Stomach smooth muscle (tissue), 2 donors: ENCODE results near the gene PUM2.
"Not testable (repeated sequence)": the region's sequence is repeated elsewhere in the genome, so short reads cannot be mapped to it uniquely, and the experiment has no call there.

ENCODE experiments used
- H3K27ac ChIP-seq: one replicate; pipeline ENCODE4 v1.7.0; 2013; ENCODE audit warnings: mild to moderate bottlenecking, low read length, inconsistent platforms
- H3K27me3 ChIP-seq, 2 donors: one replicate each; pipeline ENCODE4 v1.7.0; 2013; ENCODE audit warnings: low read length in 2 of 2; ENCODE audit not compliant: insufficient read depth in 2 of 2, control insufficient read depth in 1 of 2
- H3K36me3 ChIP-seq, 2 donors: one replicate each; pipeline ENCODE4 v1.7.0; 2013; ENCODE audit warnings: low read length in 2 of 2; ENCODE audit not compliant: control insufficient read depth in 2 of 2, insufficient read depth in 2 of 2
- H3K4me1 ChIP-seq: one replicate; pipeline ENCODE4 v1.7.0; 2013; ENCODE audit warnings: low read length; ENCODE audit not compliant: control insufficient read depth, insufficient read depth
- H3K4me3 ChIP-seq, 2 donors: one replicate each; pipeline ENCODE4 v1.7.0; 2013; ENCODE audit warnings: low read length in 2 of 2
- H3K9ac ChIP-seq, 2 donors: one replicate each; pipeline ENCODE4 v1.7.0; 2013; ENCODE audit warnings: low read length in 2 of 2, mild to moderate bottlenecking in 1 of 2
- H3K9me3 ChIP-seq, 2 donors: one replicate each; pipeline ENCODE4 v1.7.0; 2013; ENCODE audit warnings: low read length in 2 of 2; ENCODE audit not compliant: control insufficient read depth in 2 of 2
- donor health status: healthy.
- donor health status: Pancreatic carcinoma.

PUM2 gene

GRCh38 chr2:20288642-20289340 is 61.9 kb downstream of the PUM2 start:
- no peak overlapping the region for H3K27ac ChIP-seq
- H3K27me3 ChIP-seq: no peaks in the 10 kb centered on the region
- peaks cover 2 to 27% of the 10 kb centered on the region in 2 donors for H3K36me3 ChIP-seq
- no peaks in the 10 kb centered on the region for H3K9me3 ChIP-seq
- no peaks in the 10 kb centered on the region for H3K4me1 ChIP-seq
- H3K4me3 ChIP-seq: no peak overlapping the region
- no peak overlapping the region for H3K9ac ChIP-seq

GRCh38 chr2:20282916-20283592 is 67.6 kb downstream of the PUM2 start:
- no peaks in the 10 kb centered on the region for H3K9me3 ChIP-seq
- H3K27ac ChIP-seq: no peak overlapping the region
- no peak overlapping the region for H3K4me3 ChIP-seq
- no peak overlapping the region for H3K9ac ChIP-seq
- peaks cover 7% of the 10 kb centered on the region for H3K4me1 ChIP-seq
- peaks cover 12 to 14% of the 10 kb centered on the region in 2 donors for H3K36me3 ChIP-seq
- H3K27me3 ChIP-seq: no peaks in the 10 kb centered on the region

- no peak overlapping the region for H3K27ac ChIP-seq
- peaks cover 12 to 17% of the 10 kb centered on the region in 2 donors for H3K36me3 ChIP-seq
- H3K27me3 ChIP-seq: no peaks in the 10 kb centered on the region
- H3K4me1 ChIP-seq: peaks cover 7% of the 10 kb centered on the region
- H3K9me3 ChIP-seq: no peaks in the 10 kb centered on the region
- no peak overlapping the region for H3K4me3 ChIP-seq
- H3K9ac ChIP-seq: no peak overlapping the region
Measured at GRCh38 chr2:20281876-20282275, 68.8 kb downstream of the PUM2 start.

GRCh38 chr2:20273042-20273441 is 77.6 kb downstream of the PUM2 start:
- Histone ChIP-seq H3K27ac (no peak overlapping the region), H3K36me3 (peaks cover 0 to 5% of the 10 kb centered on the region in 2 donors), H3K9ac (no peak overlapping the region), H3K27me3 (no peaks in the 10 kb centered on the region), H3K4me3 (no peak overlapping the region), H3K4me1 (no peaks in the 10 kb centered on the region), H3K9me3 (no peaks in the 10 kb centered on the region)

- H3K36me3 ChIP-seq, H3K9ac ChIP-seq, H3K27me3 ChIP-seq, H3K27ac ChIP-seq, H3K4me3 ChIP-seq, H3K9me3 ChIP-seq, H3K4me1 ChIP-seq: not testable (repeated sequence)
Measured at GRCh38 chr2:20268317-20268716, 82.3 kb downstream of the PUM2 start.

GRCh38 chr2:20267529-20267928 is 83.1 kb downstream of the PUM2 start:
- Histone ChIP-seq H3K9me3 (no peaks in the 10 kb centered on the region), H3K36me3 (peaks cover 5% of the 10 kb centered on the region in 2 donors), H3K27me3 (no peaks in the 10 kb centered on the region), H3K9ac (no peak overlapping the region), H3K27ac (no peak overlapping the region), H3K4me3 (no peak overlapping the region), H3K4me1 (no peaks in the 10 kb centered on the region)

GRCh38 chr2:20264629-20265028 is 86.0 kb downstream of the PUM2 start:
- Histone ChIP-seq H3K36me3 (peaks cover 7 to 14% of the 10 kb centered on the region in 2 donors), H3K27ac (no peak overlapping the region)

GRCh38 chr2:20257411-20257810 is 93.2 kb downstream of the PUM2 start:
- Histone ChIP-seq H3K27me3 (no peaks in the 10 kb centered on the region), H3K9ac (no peak overlapping the region), H3K4me1 (no peaks in the 10 kb centered on the region), H3K36me3 (peaks cover 30 to 34% of the 10 kb centered on the region in 2 donors), H3K4me3 (no peak overlapping the region), H3K27ac (no peak overlapping the region), H3K9me3 (no peaks in the 10 kb centered on the region)

More at GRCh38 chr2:20264629-20265028, 86.0 kb downstream of the PUM2 start:
- Histone ChIP-seq H3K4me1 (no peaks in the 10 kb centered on the region), H3K27me3 (no peaks in the 10 kb centered on the region), H3K9ac (no peak overlapping the region), H3K9me3 (no peaks in the 10 kb centered on the region), H3K4me3 (no peak overlapping the region)

- H3K9me3 ChIP-seq: no peaks in the 10 kb centered on the region
- H3K4me3 ChIP-seq: no peak overlapping the region
- H3K27ac ChIP-seq: no peak overlapping the region
- no peaks in the 10 kb centered on the region for H3K27me3 ChIP-seq
- no peaks in the 10 kb centered on the region for H3K4me1 ChIP-seq
- H3K9ac ChIP-seq: no peak overlapping the region
- H3K36me3 ChIP-seq: peaks cover 32 to 42% of the 10 kb centered on the region in 2 donors
Measured at GRCh38 chr2:20254731-20255130, 95.9 kb downstream of the PUM2 start.

- H3K4me3 ChIP-seq: no peak overlapping the region
- no peaks in the 10 kb centered on the region for H3K27me3 ChIP-seq
- H3K27ac ChIP-seq: no peak overlapping the region
- H3K4me1 ChIP-seq: no peaks in the 10 kb centered on the region
- H3K9ac ChIP-seq: no peak overlapping the region
- peaks cover 24 to 50% of the 10 kb centered on the region in 2 donors for H3K36me3 ChIP-seq
- H3K9me3 ChIP-seq: no peaks in the 10 kb centered on the region
Measured at GRCh38 chr2:20250436-20250835, 100.2 kb downstream of the PUM2 start.

GRCh38 chr2:20249170-20249569 is 101.5 kb downstream of the PUM2 start:
- Histone ChIP-seq H3K4me3 (no peak overlapping the region), H3K9me3 (no peaks in the 10 kb centered on the region), H3K9ac (no peak overlapping the region), H3K36me3 (peaks cover 20 to 45% of the 10 kb centered on the region in 2 donors), H3K4me1 (no peaks in the 10 kb centered on the region), H3K27me3 (no peaks in the 10 kb centered on the region), H3K27ac (no peak overlapping the region)
